Uterus (tissue), 2 donors: ENCODE measurements around the gene CDC25A.

Source experiments
- POLR2A ChIP-seq, 2 donors: fragments of 450-650 bp; IDR thresholded peaks; one replicate each; pipeline ENCODE4 v1.6.1; 2016; ENCODE audit warnings: antibody characterized with exemption in 2 of 2, mild to moderate bottlenecking in 1 of 2, moderate library complexity in 1 of 2
- TF ChIP-seq, protein P1 (sequence below), 4 experiments: fragments of 200-600 bp in 2 of 4; fragments of 450-650 bp in 2 of 4; sonication (generic) in 2 of 4; IDR thresholded peaks; one replicate each; pipeline ENCODE4 v1.5.1; 2016 to 2019; ENCODE audit warnings: antibody characterized with exemption in 4 of 4, mild to moderate bottlenecking in 2 of 4, moderate library complexity in 1 of 4

DNA sequence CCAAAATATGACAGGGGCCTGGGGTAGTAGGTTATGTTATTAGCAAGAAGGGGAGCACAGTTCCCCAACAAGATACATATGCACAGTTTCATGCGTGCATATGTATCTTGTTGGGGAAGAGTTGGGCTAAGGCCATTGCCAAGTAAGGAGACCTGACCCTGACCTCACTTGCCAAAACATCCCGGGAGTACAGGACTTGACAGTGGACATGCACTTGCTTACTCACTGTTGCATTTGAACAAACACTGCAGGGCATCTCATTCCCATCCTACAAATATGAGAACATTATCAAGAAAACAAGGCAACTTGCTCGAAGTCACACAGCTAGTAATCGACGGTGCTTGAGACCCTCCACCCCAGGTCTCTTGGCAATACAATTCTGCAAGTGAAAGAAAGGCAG lies 30.3 kb upstream of the CDC25A start:
- TF ChIP-seq, protein P1, sequence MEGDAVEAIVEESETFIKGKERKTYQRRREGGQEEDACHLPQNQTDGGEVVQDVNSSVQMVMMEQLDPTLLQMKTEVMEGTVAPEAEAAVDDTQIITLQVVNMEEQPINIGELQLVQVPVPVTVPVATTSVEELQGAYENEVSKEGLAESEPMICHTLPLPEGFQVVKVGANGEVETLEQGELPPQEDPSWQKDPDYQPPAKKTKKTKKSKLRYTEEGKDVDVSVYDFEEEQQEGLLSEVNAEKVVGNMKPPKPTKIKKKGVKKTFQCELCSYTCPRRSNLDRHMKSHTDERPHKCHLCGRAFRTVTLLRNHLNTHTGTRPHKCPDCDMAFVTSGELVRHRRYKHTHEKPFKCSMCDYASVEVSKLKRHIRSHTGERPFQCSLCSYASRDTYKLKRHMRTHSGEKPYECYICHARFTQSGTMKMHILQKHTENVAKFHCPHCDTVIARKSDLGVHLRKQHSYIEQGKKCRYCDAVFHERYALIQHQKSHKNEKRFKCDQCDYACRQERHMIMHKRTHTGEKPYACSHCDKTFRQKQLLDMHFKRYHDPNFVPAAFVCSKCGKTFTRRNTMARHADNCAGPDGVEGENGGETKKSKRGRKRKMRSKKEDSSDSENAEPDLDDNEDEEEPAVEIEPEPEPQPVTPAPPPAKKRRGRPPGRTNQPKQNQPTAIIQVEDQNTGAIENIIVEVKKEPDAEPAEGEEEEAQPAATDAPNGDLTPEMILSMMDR (IDR thresholded peaks at IDR 0.05): no peak
- no peak for TF ChIP-seq POLR2A (IDR thresholded peaks at IDR 0.05)
